Measurements from ENCODE around the gene MAEA.

The MAEA gene

DNA sequence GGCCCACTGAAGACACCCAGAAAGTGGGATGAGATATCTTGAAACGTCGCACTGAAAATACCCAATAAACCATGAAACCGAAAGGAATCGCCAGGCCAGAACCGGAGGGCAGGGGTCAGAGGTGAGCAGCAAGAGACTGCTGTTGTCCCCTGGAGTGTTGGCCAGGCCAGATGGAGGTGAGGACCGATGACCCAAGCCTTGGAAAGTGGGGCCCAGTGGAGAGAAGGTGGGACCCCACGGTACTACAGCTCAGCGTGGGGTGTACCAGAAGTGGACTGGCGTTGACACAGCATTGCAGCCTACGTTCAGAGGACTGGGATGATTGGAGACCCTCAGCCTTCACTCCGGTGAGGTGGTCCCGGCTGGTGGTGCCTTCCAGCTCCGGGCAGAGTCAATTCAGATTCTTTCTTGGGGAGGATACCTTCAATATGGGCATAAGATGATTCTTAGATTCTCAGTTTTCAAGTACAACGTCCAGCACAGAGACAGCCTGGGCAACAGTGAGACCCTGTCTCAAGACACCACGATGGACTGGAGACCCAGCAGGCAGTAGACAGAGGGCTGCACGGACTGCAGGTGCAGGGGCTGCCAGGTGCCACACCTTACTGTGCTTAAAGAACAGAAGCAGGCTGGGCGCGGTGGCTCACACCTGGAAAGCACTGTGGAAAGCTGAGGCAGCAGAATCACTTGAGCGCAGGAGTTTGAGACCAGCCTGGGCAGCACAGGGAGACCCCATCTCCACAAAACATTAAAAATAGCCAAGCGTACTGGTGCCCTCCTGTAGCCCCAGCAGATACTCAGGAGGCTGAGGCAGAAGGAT lies 23.3 kb downstream of the MAEA start:
- no peak overlapping the region for H3K4me3 ChIP-seq (ENCODE audit: low read depth, low read length)
- no peaks in the 10 kb centered on the region for H3K9me3 ChIP-seq (ENCODE audit: control insufficient read depth, insufficient read depth, low read length)
- no peaks in the 10 kb centered on the region for H3K27me3 ChIP-seq (ENCODE audit: control insufficient read depth, insufficient read depth, low read length)
- no peak overlapping the region for H3K9ac ChIP-seq (ENCODE audit: low read depth, low read length)
- H3K36me3 ChIP-seq (ENCODE audit: control insufficient read depth, insufficient read depth, low read length) = peaks cover 46% of the 10 kb centered on the region
- H3K4me1 ChIP-seq (ENCODE audit: control insufficient read depth, insufficient read depth, low read length) = peaks cover 4% of the 10 kb centered on the region

DNA sequence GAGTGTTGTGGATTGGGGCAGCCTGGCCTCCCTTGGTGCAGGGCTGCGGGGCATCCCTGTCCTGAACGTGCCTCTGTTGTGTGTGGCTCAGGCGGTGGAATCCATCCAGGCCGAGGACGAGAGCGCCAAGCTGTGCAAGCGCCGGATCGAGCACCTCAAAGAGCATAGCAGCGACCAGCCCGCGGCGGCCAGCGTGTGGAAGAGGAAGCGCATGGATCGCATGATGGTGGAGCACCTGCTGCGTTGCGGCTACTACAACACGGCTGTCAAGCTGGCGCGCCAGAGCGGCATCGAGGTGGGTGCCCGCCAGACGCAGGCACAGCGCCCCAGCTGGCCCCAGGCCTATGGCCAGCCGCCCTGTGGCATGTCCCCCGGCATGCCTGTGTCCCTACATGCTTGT lies 25.6 kb downstream of the MAEA start:
- Histone ChIP-seq H3K9ac (ENCODE audit: low read depth, low read length) (no peak overlapping the region), H3K36me3 (ENCODE audit: control insufficient read depth, insufficient read depth, low read length) (peaks cover 54% of the 10 kb centered on the region), H3K27me3 (ENCODE audit: control insufficient read depth, insufficient read depth, low read length) (no peaks in the 10 kb centered on the region), H3K9me3 (ENCODE audit: control insufficient read depth, insufficient read depth, low read length) (no peaks in the 10 kb centered on the region), H3K4me1 (ENCODE audit: control insufficient read depth, insufficient read depth, low read length) (no peaks in the 10 kb centered on the region), H3K4me3 (ENCODE audit: low read depth, low read length) (no peak overlapping the region)

DNA sequence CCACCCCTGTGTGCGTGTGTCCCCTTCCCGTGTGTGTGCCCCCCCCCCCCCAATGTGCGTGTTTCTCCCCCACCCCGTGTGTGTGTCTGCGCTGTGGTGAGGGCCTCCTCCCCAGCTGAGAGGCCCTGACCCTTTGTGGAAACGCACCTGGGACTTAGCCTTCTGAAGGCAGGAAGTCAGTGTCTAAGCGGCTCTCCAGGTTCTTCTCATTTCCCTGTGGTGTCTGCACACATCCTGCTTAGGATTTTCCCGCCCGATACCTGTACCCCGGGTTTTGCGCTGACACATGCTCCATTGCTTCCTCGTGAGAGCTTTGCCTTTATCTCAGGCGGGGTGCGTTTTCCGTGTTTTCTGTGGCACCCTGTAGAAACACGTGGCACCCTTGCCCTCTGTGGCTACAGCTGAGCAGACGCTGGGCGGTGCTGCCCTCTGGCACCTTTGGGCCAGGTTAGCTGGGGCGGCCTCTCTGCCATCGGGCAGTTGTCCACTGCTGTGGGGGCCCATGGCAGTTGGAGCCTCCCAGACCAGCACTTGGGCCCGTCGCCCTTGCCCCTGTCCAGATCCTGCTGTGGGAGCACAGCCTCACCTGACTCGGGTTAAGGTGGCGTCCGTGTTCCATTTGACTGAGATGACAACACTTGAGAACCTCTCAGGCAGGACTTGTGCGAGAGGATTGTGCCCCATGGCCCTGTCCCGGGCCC lies 26.3 kb downstream of the MAEA start:
- Histone ChIP-seq H3K4me1 (ENCODE audit: control insufficient read depth, insufficient read depth, low read length) (no peaks in the 10 kb centered on the region), H3K9me3 (ENCODE audit: control insufficient read depth, insufficient read depth, low read length) (no peaks in the 10 kb centered on the region), H3K36me3 (ENCODE audit: control insufficient read depth, insufficient read depth, low read length) (peaks cover 54% of the 10 kb centered on the region), H3K4me3 (ENCODE audit: low read depth, low read length) (no peak overlapping the region), H3K27me3 (ENCODE audit: control insufficient read depth, insufficient read depth, low read length) (no peaks in the 10 kb centered on the region), H3K9ac (ENCODE audit: low read depth, low read length) (no peak overlapping the region)

DNA sequence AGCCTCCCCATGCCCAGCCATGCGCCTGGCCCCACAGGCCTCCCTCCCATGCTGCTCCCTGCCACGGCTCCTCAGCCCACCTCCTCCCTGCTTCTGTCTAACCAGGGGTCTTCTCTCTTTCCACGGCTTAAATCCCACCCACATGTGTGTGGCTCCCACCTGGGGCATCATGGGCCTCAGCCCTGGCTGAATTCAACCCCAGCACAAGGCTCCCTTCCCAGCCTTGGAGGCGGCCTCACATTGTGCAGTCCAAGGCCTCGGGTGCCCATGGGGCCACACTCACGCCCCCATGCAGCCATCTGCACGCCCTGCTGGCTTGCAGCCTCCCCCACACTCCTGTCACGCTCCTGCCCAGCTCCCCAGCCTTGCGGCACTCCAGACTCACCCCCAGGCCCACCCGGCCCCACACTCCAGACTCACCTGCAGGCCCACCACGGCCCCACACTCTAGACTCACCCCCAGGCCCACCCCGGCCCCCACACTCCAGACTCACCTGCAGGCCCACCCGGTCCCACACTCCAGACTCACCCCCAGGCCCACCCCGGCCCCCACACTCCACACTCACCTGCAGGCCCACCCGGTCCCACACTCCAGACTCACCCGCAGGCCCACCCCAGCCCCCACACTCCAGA lies 27.0 kb downstream of the MAEA start:
- no peak overlapping the region for H3K9ac ChIP-seq (ENCODE audit: low read depth, low read length)
- peaks cover 58% of the 10 kb centered on the region for H3K36me3 ChIP-seq (ENCODE audit: control insufficient read depth, insufficient read depth, low read length)

DNA sequence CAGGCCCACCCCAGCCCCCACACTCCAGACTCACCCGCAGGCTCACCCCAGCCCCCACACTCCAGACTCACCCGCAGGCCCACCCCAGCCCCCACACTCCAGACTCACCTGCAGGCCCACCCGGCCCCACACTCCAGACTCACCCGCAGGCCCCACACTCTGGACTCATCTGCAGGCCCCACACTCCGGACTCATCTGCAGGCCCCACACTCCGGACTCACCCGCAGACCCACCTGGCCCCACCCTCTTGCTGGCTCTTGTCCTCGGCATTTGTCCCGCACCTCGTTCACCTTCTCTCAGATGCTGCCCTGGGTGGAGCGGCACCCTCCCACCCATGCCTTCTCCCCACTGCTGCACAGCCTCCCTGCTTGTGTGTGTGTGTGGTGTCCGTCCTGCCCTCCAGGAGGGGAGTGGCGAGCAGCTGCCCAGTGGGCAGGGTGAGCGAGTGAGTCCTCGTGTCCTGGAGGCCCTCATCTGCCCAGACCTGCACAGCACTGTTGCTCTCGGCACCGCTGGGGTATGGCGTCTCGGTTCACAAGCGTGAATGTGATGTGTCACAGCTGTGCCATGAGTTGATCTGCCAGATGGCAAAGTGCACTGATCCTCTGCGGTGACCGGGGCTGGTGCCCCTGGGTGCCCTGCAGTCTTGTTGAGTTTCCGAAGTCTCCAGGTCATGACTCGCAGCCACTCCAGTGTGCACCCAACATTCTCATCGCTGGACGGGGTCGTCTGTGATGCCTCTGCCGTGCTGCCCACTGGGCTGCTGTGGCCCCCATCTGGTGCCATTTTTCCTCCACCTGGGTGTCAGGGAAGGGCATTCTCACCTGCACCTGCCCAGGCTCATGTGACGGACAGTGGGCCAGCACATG lies 27.7 kb downstream of the MAEA start:
- H3K4me1 ChIP-seq (ENCODE audit: control insufficient read depth, insufficient read depth, low read length) = no peaks in the 10 kb centered on the region
- no peaks in the 10 kb centered on the region for H3K9me3 ChIP-seq (ENCODE audit: control insufficient read depth, insufficient read depth, low read length)
- no peak overlapping the region for H3K4me3 ChIP-seq (ENCODE audit: low read depth, low read length)
- peaks cover 63% of the 10 kb centered on the region for H3K36me3 ChIP-seq (ENCODE audit: control insufficient read depth, insufficient read depth, low read length)
- no peak overlapping the region for H3K9ac ChIP-seq (ENCODE audit: low read depth, low read length)
- no peaks in the 10 kb centered on the region for H3K27me3 ChIP-seq (ENCODE audit: control insufficient read depth, insufficient read depth, low read length)

More for the DNA sequence above, 27.0 kb downstream of the MAEA start:
- Histone ChIP-seq H3K27me3 (ENCODE audit: control insufficient read depth, insufficient read depth, low read length) (no peaks in the 10 kb centered on the region), H3K9me3 (ENCODE audit: control insufficient read depth, insufficient read depth, low read length) (no peaks in the 10 kb centered on the region), H3K4me1 (ENCODE audit: control insufficient read depth, insufficient read depth, low read length) (no peaks in the 10 kb centered on the region), H3K4me3 (ENCODE audit: low read depth, low read length) (no peak overlapping the region)

DNA sequence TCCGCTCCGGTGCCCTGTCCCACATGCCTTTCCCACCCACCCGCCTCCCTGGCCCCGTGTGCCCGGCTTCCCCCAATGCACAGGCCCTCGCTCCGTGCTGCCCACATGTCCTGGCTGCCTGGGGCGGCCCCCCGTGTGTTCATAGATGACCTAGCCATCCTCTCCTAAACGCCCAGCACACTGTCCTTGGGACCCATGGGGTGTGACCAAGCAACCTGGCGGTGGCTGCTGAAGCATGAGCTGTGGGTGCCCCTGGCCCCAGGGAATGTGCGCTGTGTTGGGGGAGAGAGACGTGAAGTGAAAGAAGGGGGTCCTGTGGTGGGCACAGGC lies 28.3 kb downstream of the MAEA start:
- Histone ChIP-seq H3K9me3 (ENCODE audit: control insufficient read depth, insufficient read depth, low read length) (no peaks in the 10 kb centered on the region), H3K27me3 (ENCODE audit: control insufficient read depth, insufficient read depth, low read length) (no peaks in the 10 kb centered on the region), H3K9ac (ENCODE audit: low read depth, low read length) (no peak overlapping the region), H3K36me3 (ENCODE audit: control insufficient read depth, insufficient read depth, low read length) (peaks cover 61% of the 10 kb centered on the region), H3K4me3 (ENCODE audit: low read depth, low read length) (no peak overlapping the region), H3K4me1 (ENCODE audit: control insufficient read depth, insufficient read depth, low read length) (no peaks in the 10 kb centered on the region)

DNA sequence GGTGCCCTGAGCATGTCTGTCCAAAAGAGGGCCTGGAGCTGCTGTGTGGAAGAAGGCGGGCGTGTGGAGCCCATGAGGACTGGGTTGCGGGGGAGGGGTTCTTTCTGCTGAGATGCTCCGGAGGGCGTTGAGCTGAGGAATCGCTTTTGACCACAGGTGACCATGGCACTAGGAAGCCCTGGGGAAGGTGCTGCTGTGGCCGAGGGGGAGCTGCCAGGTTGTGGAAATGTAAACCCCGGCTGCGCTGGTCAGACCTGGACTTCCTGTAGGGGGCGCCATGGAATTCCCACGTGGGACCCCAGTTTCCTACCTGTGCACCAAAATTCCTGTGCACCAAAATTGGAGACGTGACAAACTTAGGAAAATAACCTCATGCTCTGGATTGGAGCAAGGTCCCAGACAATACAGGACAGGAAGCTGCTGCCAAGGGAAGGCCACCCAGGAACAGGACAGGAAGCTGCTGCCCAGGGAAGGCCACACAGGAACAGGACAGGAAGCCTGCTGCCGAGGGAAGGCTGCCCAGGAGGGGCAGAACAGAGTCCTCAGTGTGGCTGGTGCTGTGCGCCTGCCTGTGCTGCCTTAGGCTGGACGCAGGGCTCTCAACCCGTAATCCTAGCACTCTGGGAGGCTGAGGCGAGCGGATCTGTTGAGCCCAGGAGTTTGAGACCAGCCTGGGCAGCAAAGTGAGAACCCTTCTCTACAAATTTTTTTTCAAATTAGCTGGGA lies 29.0 kb downstream of the MAEA start:
- H3K36me3 ChIP-seq (ENCODE audit: control insufficient read depth, insufficient read depth, low read length) = peaks cover 61% of the 10 kb centered on the region
- H3K9ac ChIP-seq (ENCODE audit: low read depth, low read length) = no peak overlapping the region
- H3K9me3 ChIP-seq (ENCODE audit: control insufficient read depth, insufficient read depth, low read length) = no peaks in the 10 kb centered on the region
- no peak overlapping the region for H3K4me3 ChIP-seq (ENCODE audit: low read depth, low read length)
- H3K27me3 ChIP-seq (ENCODE audit: control insufficient read depth, insufficient read depth, low read length) = no peaks in the 10 kb centered on the region
- H3K4me1 ChIP-seq (ENCODE audit: control insufficient read depth, insufficient read depth, low read length) = no peaks in the 10 kb centered on the region

DNA sequence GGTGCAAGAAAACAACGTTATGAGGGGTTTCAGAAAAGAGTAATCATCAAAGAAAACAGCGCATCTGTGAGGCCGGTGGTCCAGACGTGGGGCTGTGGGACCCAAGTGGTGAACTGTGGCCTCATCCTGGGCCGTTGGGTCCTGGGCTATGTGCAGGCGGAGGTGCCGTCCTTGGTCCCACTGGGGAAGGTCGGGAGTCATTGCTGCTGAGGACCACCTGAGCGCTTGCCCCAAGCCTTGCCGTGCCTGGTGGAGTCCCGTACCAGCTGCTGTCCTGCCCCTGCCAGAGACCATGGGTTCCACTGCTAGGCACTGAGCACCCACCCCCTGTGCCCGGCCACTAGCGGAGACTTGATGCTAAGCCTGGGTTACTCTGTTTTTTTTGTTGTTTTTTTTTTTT lies 31.8 kb downstream of the MAEA start:
- no peak overlapping the region for H3K9ac ChIP-seq (ENCODE audit: low read depth, low read length)
- no peaks in the 10 kb centered on the region for H3K9me3 ChIP-seq (ENCODE audit: control insufficient read depth, insufficient read depth, low read length)
- H3K4me3 ChIP-seq (ENCODE audit: low read depth, low read length) = no peak overlapping the region
- no peaks in the 10 kb centered on the region for H3K4me1 ChIP-seq (ENCODE audit: control insufficient read depth, insufficient read depth, low read length)
- H3K36me3 ChIP-seq (ENCODE audit: control insufficient read depth, insufficient read depth, low read length) = peaks cover 54% of the 10 kb centered on the region
- no peaks in the 10 kb centered on the region for H3K27me3 ChIP-seq (ENCODE audit: control insufficient read depth, insufficient read depth, low read length)

DNA sequence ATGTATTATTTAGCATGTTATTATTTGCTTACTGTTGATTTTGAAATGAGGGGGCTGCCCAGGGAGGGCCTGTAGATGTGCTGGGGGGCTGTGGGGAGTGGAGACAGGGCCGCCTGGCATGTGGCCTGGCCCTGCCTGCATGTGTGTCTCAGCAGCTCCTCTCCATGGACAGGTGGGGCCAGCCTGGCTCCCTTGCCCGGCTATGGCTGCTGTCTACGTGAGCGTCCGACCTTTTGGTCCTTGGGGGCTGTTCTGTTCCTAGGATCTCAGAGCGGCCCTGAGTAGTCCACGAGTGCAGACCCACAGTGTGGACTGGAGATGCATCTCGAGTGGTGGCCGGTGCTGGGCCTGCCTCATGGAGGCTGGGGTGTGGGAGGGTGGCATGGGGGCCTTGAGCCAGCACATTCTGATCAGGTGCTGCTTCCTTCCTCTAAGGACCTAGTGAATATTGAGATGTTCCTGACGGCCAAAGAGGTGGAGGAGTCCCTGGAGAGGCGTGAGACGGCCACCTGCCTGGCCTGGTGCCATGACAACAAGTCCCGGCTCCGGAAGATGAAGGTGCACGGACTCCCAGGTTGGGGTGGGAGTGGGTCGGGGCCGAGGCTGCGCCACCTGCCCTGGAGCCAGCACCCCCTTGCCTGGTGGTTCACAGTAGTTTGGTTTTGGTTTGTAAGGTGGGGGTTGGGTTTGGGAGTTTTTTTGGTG lies 32.4 kb downstream of the MAEA start:
- H3K4me1 ChIP-seq (ENCODE audit: control insufficient read depth, insufficient read depth, low read length) = no peaks in the 10 kb centered on the region
- peaks cover 55% of the 10 kb centered on the region for H3K36me3 ChIP-seq (ENCODE audit: control insufficient read depth, insufficient read depth, low read length)
- no peak overlapping the region for H3K4me3 ChIP-seq (ENCODE audit: low read depth, low read length)
- no peaks in the 10 kb centered on the region for H3K9me3 ChIP-seq (ENCODE audit: control insufficient read depth, insufficient read depth, low read length)
- no peak overlapping the region for H3K9ac ChIP-seq (ENCODE audit: low read depth, low read length)
- H3K27me3 ChIP-seq (ENCODE audit: control insufficient read depth, insufficient read depth, low read length) = no peaks in the 10 kb centered on the region

DNA sequence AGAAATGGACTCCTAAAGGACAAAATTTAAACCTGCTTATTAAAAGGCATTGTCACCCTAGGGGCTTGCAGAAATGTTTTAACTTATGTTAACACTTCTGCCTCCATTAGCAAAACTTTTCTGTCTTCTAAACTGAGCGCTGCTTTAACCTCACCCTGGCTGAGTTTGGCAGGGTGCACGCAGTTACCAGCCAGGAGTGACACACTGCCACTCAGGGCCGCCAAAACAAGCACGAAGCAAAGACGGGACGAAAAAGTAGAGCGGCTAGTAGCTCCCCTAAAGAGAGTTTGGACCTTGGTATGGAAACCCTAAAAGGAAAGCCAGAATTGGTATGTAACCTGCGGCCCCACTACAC lies 33.6 kb downstream of the MAEA start:
- H3K4me1 ChIP-seq (ENCODE audit: control insufficient read depth, insufficient read depth, low read length) = no peaks in the 10 kb centered on the region
- H3K9ac ChIP-seq (ENCODE audit: low read depth, low read length) = no peak overlapping the region
- H3K4me3 ChIP-seq (ENCODE audit: low read depth, low read length) = no peak overlapping the region
- H3K9me3 ChIP-seq (ENCODE audit: control insufficient read depth, insufficient read depth, low read length) = no peaks in the 10 kb centered on the region
- H3K27me3 ChIP-seq (ENCODE audit: control insufficient read depth, insufficient read depth, low read length) = no peaks in the 10 kb centered on the region
- H3K36me3 ChIP-seq (ENCODE audit: control insufficient read depth, insufficient read depth, low read length) = peaks cover 52% of the 10 kb centered on the region
